ENCODE data around the gene DAZAP2. TPM values are rescaled to one million over a fixed set of nuclear protein-coding genes. Genes with fewer than 3 reads are reported as not detected.
A peak's percentile ranks its signal among the peaks of the same experiment; 100 is the strongest.

Gene DAZAP2
- total and polyA plus RNA-seq, 9 of the 15 experiments (the other 6 are each of a cell fraction or from before 2014, with no cell fraction given), result 116 to 668 (median 227) TPM

DNA sequence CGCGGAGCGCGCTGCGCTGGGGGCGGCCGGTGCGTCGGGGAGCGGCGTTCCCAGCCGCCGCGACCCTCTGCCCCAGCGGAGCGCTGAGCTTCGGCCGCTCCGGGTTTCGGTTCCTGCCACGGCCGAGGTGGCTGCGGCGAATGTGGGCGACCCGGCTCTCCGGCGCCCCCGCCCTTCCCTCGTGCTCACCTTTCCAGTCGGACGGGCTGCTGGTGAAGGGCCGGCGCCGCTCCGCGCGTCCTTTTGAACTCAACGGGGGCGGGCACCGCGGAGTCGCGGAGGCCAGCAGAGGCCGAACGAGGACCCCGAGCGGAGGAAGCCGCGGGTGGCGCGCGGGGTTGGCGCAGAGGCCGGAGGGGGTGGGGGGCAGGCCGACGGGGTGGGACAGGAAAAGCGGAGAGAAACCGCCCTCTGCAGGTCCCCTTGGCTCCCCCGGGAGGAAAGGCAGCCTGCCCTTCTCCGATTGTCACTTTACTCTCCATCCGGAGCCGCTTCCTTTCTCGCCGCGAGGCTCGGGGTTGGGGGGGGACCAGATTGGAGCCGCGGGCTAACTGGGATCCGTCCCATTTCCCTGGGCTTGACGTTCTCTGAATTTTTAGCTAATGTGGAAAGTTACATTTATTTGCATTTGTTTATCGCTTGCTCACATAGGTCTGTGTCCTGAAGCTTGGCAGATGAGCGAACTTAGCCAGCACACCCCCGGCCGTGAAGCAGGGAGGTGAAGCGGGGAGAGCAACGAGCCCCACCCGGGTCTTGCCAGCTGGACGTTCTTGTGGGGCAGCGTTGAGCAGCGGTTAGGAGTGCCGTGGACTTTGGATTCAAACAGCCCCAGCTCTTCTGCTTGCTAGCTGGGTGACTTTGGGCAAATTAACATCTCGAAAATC is 31.7 kb downstream of the DAZAP2 start, which contains the start of gene SMAGP (continued):
- TF ChIP-seq, protein P1, sequence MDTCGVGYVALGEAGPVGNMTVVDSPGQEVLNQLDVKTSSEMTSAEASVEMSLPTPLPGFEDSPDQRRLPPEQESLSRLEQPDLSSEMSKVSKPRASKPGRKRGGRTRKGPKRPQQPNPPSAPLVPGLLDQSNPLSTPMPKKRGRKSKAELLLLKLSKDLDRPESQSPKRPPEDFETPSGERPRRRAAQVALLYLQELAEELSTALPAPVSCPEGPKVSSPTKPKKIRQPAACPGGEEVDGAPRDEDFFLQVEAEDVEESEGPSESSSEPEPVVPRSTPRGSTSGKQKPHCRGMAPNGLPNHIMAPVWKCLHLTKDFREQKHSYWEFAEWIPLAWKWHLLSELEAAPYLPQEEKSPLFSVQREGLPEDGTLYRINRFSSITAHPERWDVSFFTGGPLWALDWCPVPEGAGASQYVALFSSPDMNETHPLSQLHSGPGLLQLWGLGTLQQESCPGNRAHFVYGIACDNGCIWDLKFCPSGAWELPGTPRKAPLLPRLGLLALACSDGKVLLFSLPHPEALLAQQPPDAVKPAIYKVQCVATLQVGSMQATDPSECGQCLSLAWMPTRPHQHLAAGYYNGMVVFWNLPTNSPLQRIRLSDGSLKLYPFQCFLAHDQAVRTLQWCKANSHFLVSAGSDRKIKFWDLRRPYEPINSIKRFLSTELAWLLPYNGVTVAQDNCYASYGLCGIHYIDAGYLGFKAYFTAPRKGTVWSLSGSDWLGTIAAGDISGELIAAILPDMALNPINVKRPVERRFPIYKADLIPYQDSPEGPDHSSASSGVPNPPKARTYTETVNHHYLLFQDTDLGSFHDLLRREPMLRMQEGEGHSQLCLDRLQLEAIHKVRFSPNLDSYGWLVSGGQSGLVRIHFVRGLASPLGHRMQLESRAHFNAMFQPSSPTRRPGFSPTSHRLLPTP (IDR thresholded peaks at IDR 0.05; ENCODE audit: borderline replicate concordance, extremely low read depth, insufficient read length), result no peak
- TF ChIP-seq MYC (IDR thresholded peaks at IDR 0.05; ENCODE audit: low read depth, low read length) (peak; percentile 45; the same call in 1 of the 2 replicates), MYC (CRISPR knock-in tag; IDR thresholded peaks at IDR 0.05; ENCODE audit: borderline replicate concordance, low read depth) (no peak), KLF16 (IDR thresholded peaks at IDR 0.05) (no peak), NR2F6 (CRISPR knock-in tag; IDR thresholded peaks at IDR 0.05) (no peak), PHB (CRISPR knock-in tag; IDR thresholded peaks at IDR 0.05) (no peak), CSDE1 (IDR thresholded peaks at IDR 0.05) (no peak), PATZ1 (CRISPR knock-in tag; IDR thresholded peaks at IDR 0.05; ENCODE audit: borderline replicate concordance) (no peak), ZFP30 (CRISPR knock-in tag; IDR thresholded peaks at IDR 0.05; ENCODE audit: borderline replicate concordance) (no peak), ARHGAP35 (IDR thresholded peaks at IDR 0.05; ENCODE audit: partially characterized antibody) (no peak), ZNF274 (IDR thresholded peaks at IDR 0.05; ENCODE audit: borderline replicate concordance, low read depth, low read length) (no peak)
- TF ChIP-seq, protein P2, sequence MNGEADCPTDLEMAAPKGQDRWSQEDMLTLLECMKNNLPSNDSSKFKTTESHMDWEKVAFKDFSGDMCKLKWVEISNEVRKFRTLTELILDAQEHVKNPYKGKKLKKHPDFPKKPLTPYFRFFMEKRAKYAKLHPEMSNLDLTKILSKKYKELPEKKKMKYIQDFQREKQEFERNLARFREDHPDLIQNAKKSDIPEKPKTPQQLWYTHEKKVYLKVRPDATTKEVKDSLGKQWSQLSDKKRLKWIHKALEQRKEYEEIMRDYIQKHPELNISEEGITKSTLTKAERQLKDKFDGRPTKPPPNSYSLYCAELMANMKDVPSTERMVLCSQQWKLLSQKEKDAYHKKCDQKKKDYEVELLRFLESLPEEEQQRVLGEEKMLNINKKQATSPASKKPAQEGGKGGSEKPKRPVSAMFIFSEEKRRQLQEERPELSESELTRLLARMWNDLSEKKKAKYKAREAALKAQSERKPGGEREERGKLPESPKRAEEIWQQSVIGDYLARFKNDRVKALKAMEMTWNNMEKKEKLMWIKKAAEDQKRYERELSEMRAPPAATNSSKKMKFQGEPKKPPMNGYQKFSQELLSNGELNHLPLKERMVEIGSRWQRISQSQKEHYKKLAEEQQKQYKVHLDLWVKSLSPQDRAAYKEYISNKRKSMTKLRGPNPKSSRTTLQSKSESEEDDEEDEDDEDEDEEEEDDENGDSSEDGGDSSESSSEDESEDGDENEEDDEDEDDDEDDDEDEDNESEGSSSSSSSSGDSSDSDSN (IDR thresholded peaks at IDR 0.05; ENCODE audit: borderline replicate concordance in 1 of 2, low read depth in 2 of 2, low read length in 2 of 2), result peak in 1 of 2 experiments; percentile 63; a peak in 2 of 4 replicates
- TF ChIP-seq, protein P3, sequence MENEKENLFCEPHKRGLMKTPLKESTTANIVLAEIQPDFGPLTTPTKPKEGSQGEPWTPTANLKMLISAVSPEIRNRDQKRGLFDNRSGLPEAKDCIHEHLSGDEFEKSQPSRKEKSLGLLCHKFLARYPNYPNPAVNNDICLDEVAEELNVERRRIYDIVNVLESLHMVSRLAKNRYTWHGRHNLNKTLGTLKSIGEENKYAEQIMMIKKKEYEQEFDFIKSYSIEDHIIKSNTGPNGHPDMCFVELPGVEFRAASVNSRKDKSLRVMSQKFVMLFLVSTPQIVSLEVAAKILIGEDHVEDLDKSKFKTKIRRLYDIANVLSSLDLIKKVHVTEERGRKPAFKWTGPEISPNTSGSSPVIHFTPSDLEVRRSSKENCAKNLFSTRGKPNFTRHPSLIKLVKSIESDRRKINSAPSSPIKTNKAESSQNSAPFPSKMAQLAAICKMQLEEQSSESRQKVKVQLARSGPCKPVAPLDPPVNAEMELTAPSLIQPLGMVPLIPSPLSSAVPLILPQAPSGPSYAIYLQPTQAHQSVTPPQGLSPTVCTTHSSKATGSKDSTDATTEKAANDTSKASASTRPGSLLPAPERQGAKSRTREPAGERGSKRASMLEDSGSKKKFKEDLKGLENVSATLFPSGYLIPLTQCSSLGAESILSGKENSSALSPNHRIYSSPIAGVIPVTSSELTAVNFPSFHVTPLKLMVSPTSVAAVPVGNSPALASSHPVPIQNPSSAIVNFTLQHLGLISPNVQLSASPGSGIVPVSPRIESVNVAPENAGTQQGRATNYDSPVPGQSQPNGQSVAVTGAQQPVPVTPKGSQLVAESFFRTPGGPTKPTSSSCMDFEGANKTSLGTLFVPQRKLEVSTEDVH (IDR thresholded peaks at IDR 0.05; ENCODE audit: low read depth, partially characterized antibody), result no peak

Measured in K562 (cell line).